ENCODE data around the gene PDK2. TPM values are rescaled to one million over a fixed set of nuclear protein-coding genes. Genes with fewer than 3 reads are reported as not detected.

The PDK2 gene
- total RNA-seq, 1 donor from 2014 or later: 37.1 TPM

- TF ChIP-seq, protein P1, sequence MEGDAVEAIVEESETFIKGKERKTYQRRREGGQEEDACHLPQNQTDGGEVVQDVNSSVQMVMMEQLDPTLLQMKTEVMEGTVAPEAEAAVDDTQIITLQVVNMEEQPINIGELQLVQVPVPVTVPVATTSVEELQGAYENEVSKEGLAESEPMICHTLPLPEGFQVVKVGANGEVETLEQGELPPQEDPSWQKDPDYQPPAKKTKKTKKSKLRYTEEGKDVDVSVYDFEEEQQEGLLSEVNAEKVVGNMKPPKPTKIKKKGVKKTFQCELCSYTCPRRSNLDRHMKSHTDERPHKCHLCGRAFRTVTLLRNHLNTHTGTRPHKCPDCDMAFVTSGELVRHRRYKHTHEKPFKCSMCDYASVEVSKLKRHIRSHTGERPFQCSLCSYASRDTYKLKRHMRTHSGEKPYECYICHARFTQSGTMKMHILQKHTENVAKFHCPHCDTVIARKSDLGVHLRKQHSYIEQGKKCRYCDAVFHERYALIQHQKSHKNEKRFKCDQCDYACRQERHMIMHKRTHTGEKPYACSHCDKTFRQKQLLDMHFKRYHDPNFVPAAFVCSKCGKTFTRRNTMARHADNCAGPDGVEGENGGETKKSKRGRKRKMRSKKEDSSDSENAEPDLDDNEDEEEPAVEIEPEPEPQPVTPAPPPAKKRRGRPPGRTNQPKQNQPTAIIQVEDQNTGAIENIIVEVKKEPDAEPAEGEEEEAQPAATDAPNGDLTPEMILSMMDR (IDR thresholded peaks at IDR 0.05; ENCODE audit: unreplicated experiment): no peak
- Mint-ChIP-seq H3K4me3 (ENCODE audit: low read depth) (no peak overlapping the region), H3K27me3 (peaks cover 30% of the 10 kb centered on the region), H3K36me3 (ENCODE audit: insufficient read depth) (peaks cover 14% of the 10 kb centered on the region), H3K4me1 (ENCODE audit: low read depth) (no peaks in the 10 kb centered on the region), H3K27ac (no peak overlapping the region), H3K9me3 (ENCODE audit: low read depth) (no peaks in the 10 kb centered on the region)
- DNase-seq (ENCODE audit: low spot score, unreplicated experiment): no peak
These were observed 19.6 kb upstream of the PDK2 start for GRCh38 chr17:50075446-50076032.

- H3K36me3 Mint-ChIP-seq (ENCODE audit: insufficient read depth): peaks cover 12% of the 10 kb centered on the region
- H3K27ac Mint-ChIP-seq: no peak overlapping the region
- peaks cover 30% of the 10 kb centered on the region for H3K27me3 Mint-ChIP-seq
- H3K9me3 Mint-ChIP-seq (ENCODE audit: low read depth): no peaks in the 10 kb centered on the region
- TF ChIP-seq, protein P1 (IDR thresholded peaks at IDR 0.05; ENCODE audit: unreplicated experiment): no peak
- no peaks in the 10 kb centered on the region for H3K4me1 Mint-ChIP-seq (ENCODE audit: low read depth)
- H3K4me3 Mint-ChIP-seq (ENCODE audit: low read depth): no peak overlapping the region
- DNase-seq (ENCODE audit: low spot score, unreplicated experiment): no peak
These were observed 18.9 kb upstream of the PDK2 start for GRCh38 chr17:50076221-50076590.

GRCh38 chr17:50076591-50077235 lies 18.4 kb upstream of the PDK2 start:
- Mint-ChIP-seq H3K27me3 (peaks cover 30% of the 10 kb centered on the region), H3K4me3 (ENCODE audit: low read depth) (no peak overlapping the region), H3K9me3 (ENCODE audit: low read depth) (no peaks in the 10 kb centered on the region), H3K4me1 (ENCODE audit: low read depth) (no peaks in the 10 kb centered on the region), H3K27ac (no peak overlapping the region), H3K36me3 (ENCODE audit: insufficient read depth) (peaks cover 10% of the 10 kb centered on the region)
- no peak for DNase-seq (ENCODE audit: low spot score, unreplicated experiment)
- TF ChIP-seq, protein P1 (IDR thresholded peaks at IDR 0.05; ENCODE audit: unreplicated experiment): no peak

DNA sequence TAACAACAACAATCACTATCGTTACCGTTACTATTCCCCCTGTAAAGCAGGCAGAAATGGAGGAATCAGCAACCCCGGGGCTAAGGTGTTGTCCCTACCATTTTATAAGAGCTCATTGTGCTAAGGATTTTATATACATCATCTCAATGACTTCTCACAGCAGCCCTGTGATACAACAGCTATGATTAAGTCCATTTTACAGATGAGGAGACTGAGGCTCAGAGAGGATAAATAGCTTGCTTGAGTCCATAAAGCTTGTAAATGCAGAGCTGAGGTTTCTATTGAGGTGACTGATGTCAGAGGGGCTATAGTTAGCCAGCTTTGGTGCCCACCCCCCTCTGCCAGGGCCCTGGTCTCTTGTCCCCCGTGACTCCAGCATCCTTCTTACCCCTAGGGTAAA lies 16.7 kb upstream of the PDK2 start:
- Mint-ChIP-seq H3K27me3 (peaks cover 30% of the 10 kb centered on the region), H3K4me3 (ENCODE audit: low read depth) (no peak overlapping the region), H3K36me3 (ENCODE audit: insufficient read depth) (peaks cover 8% of the 10 kb centered on the region)

DNA sequence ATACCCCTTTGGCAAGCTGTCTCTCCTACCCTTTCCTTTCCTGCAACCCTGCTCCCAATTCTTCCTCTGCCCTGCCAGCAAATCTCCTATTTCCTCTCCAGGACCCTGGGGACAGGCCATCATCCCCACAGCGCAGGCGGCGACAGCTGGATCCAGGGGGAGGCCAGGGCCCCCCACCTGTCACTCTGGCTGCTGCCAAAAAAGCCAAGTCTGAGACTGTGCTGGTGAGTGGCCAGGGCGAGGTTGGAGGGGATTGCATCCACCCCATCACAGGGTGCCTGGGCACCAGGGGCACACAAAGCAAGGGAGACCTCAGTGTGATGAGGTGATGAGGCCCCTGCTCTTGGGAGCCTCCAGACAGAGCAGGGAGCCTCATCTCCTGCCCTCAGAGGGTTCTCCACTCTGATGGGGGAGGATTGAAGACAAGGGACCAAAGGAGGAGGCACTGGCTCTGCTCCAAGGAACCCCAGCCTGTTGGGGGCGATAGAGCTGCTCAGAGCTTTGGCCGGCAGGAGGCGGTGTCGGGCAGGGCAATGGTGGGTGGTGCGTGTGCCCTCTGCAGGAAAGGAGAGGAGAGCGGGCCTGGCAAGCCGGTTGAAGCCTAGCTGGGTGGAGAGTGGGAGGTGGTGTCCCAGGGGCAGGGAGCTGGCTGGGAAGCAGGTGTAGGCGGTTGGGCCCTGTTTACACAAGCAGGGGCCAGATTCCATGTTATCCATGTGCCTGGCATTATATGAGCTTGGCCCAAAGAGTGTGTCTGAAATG lies 15.6 kb upstream of the PDK2 start:
- TF ChIP-seq, protein P1 (IDR thresholded peaks at IDR 0.05; ENCODE audit: unreplicated experiment): peak; percentile 27
- Mint-ChIP-seq H3K9me3 (ENCODE audit: low read depth) (no peaks in the 10 kb centered on the region), H3K27ac (no peak overlapping the region), H3K4me1 (ENCODE audit: low read depth) (no peaks in the 10 kb centered on the region), H3K4me3 (ENCODE audit: low read depth) (no peak overlapping the region), H3K36me3 (ENCODE audit: insufficient read depth) (peaks cover 8% of the 10 kb centered on the region), H3K27me3 (peaks cover 27% of the 10 kb centered on the region)
- no peak for DNase-seq (ENCODE audit: low spot score, unreplicated experiment)

More for the DNA sequence above, 16.7 kb upstream of the PDK2 start:
- Mint-ChIP-seq H3K27ac (no peak overlapping the region), H3K4me1 (ENCODE audit: low read depth) (no peaks in the 10 kb centered on the region), H3K9me3 (ENCODE audit: low read depth) (no peaks in the 10 kb centered on the region)
- TF ChIP-seq, protein P1 (IDR thresholded peaks at IDR 0.05; ENCODE audit: unreplicated experiment): no peak
- no peak for DNase-seq (ENCODE audit: low spot score, unreplicated experiment)
